GM21515 (cell line): ENCODE measurements around the gene TNFRSF1A.

Experiments
- ATAC-seq: cut with Tn5 transposase; IDR thresholded peaks from one replicate; pipeline ENCODE4 v1.9.1; 2021; ENCODE audit not compliant: unreplicated experiment

Gene TNFRSF1A

DNA sequence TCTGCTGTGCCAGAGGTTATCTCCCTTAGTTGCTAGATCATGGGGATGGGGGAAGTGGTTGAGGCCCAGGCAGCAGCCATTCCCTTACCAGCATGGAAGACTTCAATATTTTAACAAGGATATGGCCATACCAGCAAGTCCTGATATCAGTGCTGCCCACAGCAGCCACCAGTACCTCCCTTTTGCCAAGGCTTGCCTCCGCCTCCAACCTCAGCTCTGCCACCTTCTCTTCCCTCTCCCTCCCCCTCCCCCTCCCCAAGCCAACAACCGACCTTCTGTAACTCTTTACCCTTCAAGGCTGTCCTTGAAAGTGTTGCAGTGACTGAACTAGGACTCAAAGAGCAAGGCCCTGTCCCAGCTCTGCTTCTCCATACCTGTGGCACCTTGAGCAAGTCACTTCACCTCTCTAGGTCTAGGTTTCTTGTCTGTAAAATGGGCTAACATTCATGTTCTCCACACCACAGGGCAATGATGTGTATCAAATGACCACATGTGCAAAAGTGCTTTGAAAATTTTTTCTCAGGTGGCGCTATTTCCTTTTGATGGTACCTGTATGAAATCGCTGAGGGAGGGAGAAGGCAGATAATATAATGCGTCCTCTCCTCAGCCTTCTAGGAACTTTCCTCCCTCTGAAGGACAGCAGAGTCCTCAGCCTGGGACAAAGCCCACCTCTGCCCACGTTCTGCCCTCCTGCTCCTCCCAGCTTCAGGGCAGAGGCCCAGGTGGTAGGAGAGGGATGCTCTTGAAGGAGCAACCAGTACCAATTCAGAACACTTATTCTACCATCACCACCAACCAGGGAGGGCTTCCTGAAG lies 16.7 kb downstream of the TNFRSF1A start:
- no peak for ATAC-seq

DNA sequence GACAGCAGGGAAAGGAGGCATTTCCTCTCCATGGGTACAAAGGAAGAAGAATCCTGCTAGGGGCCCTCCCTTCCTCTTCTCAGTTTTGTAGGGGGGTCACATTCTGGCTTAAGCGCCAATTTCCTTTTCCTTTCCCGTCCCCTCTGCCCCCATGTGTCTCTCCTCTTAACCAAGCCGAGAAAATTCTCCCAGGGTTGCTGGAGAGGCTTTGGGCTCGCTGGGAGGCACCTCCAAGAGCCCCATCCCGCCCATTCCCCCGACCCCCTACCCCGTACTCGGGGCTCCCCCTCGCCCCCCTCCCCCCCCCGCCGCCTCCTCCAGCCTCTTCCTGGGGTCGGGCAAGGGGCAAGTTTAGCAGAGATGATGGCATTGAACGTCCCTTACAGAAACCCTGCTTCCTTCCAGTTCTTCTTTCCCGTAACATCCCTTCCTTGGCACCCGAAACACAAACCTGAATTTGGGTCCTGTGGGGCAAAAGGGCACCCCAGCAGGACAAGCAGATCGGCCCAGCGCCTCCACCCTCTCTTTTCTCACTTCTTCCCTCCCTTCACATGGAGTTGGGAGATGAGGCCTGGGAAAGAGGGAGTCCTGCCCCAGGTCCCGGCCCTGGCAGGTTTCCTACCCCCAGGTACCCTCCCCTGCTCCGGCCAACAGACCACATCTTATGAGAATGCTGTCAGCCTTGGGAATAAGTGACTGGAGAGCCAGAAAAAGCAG lies 17.7 kb downstream of the TNFRSF1A start:
- no peak for ATAC-seq

GRCh38 chr12:6323340-6323994 lies 18.4 kb downstream of the TNFRSF1A start:
- no peak for ATAC-seq

DNA sequence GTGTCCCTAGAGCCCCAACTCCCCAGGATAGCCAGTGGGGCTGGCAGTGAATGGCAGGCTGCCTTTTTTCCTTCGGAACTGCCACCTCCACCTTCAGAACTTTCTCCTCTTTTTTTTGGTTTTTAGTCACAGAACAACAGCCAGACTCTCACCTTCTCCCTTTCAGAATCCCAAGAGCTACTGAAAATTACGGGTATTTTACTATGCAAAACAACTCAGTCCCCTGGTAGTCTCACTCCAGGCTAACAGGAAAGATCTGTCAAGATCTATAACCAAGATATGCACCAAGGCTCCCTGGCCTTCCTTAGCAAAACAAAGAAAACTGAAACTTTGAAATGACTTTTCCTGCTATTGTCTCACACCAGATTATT lies 18.9 kb downstream of the TNFRSF1A start:
- no peak for ATAC-seq

DNA sequence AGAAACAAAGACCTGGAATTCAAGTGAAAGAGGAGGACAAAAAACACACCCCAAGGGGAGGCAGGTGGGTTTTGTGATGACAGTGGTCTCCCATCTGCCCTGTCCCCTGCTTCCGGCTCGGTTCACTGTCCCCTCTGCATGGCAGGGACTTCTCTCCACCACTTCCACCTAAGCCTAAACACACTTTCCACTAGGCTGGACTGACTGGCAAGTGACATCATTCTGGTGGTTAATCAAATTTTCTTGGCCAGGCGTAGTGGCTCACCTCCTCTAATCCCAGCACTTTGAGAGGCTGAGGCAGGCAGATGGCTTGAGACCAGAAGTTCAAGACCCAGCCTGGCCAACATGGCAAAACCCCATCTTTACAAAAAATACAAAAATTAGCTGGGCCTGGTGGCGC lies 19.5 kb downstream of the TNFRSF1A start:
- ATAC-seq, result no peak

GRCh38 chr12:6321905-6322304 lies 20.0 kb downstream of the TNFRSF1A start:
- ATAC-seq, result no peak

DNA sequence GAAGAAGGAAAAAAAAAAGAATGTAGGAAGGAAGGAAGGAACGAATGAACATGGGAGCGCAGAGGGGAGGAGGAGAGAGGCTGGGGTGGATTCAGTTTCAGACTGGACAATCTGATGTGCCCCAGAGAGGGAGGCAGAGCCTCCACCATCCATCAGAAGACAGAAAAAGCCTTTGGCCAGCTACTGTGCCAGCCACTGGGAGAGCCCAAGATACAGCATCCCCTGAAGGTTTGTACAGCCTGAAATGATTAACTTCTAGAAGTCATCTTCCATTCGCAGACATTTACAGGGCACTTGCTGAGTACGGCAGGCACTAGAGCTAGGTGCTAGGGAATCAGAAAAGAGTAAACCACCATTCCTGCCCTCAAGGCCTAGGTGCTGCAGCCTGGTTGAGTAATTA lies 22.4 kb downstream of the TNFRSF1A start:
- no peak for ATAC-seq

DNA sequence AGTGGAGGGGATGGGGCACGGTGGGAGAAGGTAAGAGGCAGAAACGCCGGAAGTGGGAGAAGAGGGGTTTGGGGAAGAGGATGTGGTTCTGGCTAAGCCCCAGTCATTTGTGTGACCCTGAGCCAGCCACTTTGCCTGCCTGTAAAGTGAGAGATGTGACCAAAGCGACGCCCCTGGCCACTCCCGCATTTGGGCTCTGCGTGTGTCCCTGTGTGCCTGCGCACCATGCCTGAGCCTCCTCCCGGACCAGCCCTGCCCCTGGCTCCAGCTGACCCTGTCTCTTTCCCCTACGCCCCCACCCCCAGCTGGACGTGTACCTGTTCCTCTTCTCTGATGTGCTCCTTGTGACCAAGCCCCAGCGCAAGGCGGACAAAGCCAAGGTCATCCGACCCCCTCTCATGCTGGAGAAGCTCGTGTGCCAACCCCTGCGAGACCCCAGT lies 23.4 kb downstream of the TNFRSF1A start:
- ATAC-seq, result no peak

DNA sequence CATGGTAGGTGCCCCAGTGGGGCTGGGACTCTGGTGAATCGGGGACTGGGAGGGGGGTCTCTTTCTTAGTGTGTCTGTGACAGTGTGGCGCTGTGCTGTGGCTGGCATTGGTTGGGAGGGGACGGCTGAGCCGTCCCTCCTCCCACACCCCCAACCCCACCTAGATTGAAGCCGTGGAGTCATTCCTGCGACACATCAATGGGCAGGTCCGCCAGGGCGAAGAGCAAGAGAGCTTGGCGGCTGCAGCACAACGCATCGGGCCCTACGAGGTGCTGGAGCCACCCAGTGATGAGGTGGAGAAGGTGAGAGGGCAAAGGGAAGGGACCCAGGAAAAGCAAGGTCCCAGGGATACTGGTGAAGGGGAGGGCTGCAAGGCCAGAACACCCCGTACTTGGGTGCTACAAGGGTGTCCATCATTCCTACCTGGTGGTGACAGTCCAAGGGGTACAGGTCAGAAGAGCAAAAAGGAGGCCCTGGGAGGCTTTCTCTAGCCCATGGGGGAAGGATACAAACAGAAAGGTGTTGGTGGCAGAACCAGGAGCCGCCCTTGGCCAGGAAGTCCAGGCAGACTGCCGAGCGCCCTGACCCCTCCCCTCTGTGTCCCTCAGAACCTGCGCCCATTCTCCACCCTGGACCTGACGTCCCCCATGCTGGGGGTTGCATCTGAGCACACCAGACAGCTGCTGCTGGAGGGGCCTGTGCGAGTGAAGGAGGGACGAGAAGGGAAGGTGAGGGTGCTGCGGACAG lies 24.0 kb downstream of the TNFRSF1A start:
- no peak for ATAC-seq

GRCh38 chr12:6316921-6317692 lies 24.8 kb downstream of the TNFRSF1A start:
- ATAC-seq, result no peak

GRCh38 chr12:6315704-6316597 lies 25.9 kb downstream of the TNFRSF1A start:
- no peak for ATAC-seq

GRCh38 chr12:6315184-6315583 lies 26.7 kb downstream of the TNFRSF1A start:
- no peak for ATAC-seq

- ATAC-seq, result no peak
These were observed 27.1 kb downstream of the TNFRSF1A start for GRCh38 chr12:6314776-6315175.

DNA sequence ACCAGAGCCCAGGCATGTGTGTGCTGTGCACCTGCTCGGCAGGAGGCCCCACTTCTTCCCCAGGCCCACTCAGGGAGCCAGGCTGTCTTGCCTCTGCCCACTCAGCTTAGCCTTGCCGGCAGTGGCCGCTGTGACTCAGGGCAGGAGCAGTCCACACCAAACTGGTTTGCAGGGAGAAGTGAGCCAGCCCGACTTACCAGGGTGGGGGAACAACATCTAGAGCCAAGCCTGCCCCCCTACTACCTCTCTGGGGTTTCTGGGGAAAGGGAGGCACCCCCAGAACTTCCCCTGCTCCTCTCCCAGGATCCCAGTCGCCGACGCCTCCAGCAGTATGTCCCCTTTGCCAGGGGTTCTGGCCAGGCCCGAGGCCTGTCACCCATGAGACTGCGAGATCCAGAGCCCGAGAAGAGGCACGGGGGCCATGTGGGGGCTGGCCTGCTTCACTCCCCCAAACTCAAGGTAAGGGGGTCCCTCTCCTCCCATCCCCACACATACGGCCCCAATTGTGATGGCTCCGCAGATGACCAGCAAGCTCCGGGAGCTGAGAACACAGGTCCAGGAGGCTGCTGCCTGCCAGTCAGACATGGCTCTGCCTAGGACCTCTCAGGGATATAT lies 28.4 kb downstream of the TNFRSF1A start:
- ATAC-seq, result no peak

DNA sequence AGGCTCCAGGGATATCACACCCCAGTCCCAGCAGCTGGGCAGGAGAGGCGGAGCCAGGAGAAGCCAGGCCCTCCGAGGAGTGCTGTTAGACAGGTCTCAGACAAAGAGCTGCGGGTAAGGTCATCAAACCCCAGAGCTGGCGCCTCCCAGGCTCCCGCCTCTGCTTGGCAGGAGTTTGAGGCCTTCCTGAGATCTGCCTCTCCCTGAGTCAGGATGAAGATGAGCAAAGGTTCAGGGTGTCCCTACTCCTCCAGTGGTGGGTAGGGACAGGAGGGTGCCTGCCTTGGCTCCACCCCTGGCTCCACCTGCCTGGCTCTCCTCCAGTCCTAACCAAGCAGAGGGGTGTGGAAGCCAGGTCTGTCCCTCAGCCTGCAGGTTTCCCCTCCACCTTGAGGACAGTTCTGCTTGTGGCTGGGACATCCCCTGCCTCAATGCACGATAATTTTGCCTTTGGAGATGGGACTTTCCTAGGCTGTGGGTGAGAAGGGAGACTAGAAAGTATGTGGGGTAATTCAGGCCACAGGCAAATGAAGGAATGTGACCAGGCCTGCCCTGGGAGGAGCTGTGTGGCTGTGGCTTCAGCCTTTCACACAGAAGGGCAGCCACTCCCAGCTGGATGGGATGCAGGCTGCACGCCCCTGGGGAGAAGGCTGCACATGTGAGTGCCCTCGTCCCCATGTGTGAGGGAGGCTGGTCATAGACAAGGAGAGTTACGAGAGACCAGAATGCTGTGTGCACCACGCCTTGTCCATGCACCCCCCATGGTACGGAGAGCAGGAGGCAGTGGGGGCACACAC lies 29.1 kb downstream of the TNFRSF1A start:
- ATAC-seq, result peak; percentile 48

GRCh38 chr12:6311822-6312528 lies 29.9 kb downstream of the TNFRSF1A start:
- no peak for ATAC-seq

DNA sequence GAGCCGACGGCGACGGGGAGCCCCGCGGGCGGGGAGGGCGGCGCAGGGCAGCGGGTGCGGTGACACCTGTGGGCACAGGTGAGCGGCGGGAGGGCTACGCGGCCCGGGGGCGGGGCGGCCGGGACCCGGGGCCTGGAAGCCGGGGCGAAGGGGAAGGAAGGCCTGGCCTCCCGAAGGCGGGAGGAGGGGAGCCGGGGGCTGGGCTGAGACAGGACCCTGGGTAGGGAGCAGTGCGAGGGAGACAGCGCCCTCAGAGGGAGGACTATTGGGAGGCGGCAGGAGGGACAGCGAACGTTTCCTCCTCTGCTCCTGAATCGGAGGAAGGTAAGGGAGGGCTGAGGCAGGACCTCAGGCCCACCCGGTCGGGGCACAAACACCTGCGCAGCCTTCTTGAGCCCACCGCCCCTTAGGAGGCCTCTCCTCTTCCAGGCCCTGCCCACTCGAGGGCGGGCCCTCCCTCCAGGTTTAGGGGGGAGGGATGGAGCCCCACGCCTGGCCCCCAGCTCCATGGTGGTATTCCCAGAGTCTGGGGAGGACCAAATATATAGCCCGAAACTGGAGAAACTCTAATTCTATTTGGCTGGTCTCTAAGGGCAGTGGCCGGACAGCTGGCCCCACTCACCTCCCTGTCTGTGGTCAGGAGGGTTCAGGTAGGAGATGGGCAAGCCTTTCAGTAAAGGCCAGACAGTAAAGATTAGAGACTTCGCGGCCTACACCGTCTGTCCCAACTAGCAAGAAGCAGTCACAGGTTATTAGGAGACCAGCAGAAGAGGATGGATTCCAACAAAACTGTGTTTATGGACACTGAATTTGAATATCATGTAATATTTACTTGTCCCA lies 30.9 kb downstream of the TNFRSF1A start:
- ATAC-seq, result no peak
